HG02884 (cell line): ENCODE results near the gene TBCD.

ENCODE experiments used
- ATAC-seq: cut with Tn5 transposase; IDR thresholded peaks from one replicate; pipeline ENCODE4 v1.9.1; 2021; ENCODE audit warnings: mild to moderate bottlenecking, moderate library complexity; ENCODE audit not compliant: unreplicated experiment

The TBCD gene

DNA sequence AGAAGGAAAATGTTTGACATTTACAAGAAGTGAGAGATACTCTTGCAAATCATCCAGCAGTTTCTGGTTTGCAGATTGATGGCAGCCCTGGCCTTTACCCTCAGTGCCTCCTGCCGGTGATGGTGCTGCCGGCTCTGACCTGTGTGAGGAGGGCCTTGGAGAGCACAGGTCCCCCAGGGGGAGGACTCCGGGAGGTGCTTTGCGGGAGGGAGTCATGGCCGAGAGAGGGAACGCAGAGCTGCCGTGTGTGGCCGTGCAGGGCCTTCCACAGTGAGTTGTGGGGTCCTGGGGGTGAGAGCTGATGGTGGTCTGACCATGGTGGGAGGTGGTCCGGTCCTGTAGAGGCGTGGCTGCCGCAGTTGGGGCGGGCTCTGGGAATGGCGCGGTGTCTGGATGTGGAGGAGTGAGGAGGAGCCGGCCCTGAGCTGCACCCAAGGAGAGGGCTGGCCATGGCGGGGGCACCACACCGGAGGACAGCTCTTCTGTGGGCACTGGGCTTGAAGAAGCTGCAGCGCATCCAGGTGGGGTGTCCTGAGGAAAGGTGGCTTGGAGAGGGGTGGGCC, 116.0 kb downstream of the TBCD start:
- no peak for ATAC-seq

DNA sequence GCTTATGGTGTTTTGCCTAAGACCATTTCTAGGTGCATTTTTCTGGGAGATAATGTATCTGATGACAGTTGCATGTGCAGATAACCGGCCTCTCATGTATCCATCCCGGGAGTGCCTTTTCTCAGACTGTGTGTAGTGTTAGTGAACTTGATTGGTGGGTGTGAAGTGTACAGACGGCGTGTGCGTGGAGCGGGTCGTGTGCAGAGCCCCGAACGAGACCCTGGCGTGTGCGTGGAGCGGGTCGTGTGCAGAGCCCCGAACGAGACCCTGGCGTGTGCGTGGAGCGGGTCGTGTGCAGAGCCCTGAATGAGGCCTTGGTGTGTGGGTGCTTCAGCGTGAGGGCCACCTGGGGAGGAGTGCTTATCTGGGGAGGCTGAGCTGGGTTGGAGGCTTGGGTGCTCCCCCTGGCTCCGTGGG, 116.9 kb downstream of the TBCD start:
- no peak for ATAC-seq

DNA sequence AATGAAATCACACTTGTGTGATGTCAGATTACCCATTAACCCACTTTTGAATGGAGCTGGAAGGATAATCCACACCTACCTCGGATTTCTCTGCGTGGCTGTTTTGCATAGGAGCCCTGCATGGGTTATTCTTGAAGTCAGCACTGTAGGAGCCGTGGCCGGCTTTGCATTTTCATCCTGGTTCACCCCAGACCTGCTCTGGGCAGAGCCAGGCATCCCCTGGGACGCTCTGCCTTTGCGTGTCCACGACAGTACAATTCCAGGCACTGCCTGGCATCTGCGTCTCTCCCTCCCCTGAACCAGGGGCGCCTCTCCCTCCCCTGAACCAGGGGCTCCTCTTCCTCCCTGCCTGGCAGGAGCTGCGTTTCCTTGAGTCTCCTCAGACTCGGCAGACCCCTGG, 117.7 kb downstream of the TBCD start:
- no peak for ATAC-seq

DNA sequence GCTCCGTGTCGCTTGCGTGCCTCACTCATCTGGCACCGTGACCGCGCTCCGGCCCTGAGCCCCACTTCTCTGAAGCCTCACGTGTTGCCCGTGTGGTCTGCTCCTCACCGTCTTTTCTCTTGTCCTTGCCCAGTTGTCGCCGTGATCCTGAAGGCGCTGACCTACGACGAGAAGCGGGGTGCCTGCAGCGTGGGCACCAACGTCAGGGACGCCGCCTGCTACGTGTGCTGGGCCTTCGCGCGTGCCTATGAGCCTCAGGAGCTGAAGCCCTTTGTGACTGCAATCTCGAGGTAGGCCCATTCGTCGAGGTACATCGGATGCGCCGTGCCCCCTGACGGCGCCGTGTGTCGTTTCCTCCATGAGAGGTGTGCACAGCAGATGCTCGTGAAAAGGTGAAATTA, 118.2 kb downstream of the TBCD start:
- ATAC-seq = no peak

DNA sequence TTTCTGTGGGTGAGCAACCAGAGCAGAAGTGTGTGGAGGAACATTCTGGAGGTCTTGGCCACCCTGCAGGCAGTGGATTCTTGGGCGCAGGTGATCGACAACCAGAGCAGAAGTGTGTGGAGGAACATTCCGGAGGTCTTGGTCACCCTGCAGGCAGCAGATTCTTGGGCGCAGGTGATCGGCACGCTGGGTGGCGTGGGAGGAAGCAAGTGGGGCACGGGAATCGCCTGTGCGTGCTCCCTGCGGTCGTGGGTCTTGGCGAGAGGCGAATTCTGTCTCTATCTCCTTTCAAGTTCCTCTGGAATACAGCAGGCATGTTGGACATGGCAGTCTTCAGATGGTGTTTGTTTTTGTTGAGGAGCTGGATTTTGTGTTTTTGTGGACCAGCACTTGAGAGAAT, 118.7 kb downstream of the TBCD start:
- ATAC-seq = no peak

DNA sequence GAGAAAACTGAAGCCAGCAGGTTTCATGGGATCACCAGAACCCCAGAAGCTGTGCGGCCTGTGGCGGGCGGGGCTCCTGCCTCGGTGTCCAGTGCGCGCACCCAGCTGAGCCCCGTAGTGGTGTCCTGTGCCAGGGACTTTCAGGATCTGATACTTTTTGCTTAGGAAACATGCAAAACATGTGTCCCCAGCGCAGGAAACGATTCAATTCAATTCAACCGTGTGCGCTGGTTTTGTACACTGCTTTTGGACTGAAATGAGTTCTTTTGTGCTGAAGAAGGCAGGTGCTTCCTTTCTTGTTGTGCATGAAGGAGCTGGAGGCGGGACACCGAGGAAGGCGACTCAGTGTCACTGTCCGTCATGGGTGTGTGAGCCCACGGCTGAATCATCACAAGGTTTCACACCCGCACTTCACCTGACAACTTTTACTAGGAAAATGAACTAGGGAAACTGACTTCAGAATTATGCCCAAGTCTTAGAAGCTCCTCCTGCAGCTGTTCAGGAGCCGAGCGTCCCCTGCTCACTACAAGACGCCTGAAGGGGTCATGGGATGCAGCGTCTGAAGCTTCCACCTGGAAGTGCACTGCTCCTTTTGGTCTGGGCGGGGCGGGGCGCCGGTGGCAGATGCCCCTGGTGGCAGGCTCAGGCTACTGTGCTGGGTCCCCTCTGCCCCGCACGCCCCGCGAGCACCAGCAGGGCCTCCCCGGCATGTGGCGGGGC, 119.4 kb downstream of the TBCD start:
- peak; percentile 62 for ATAC-seq

DNA sequence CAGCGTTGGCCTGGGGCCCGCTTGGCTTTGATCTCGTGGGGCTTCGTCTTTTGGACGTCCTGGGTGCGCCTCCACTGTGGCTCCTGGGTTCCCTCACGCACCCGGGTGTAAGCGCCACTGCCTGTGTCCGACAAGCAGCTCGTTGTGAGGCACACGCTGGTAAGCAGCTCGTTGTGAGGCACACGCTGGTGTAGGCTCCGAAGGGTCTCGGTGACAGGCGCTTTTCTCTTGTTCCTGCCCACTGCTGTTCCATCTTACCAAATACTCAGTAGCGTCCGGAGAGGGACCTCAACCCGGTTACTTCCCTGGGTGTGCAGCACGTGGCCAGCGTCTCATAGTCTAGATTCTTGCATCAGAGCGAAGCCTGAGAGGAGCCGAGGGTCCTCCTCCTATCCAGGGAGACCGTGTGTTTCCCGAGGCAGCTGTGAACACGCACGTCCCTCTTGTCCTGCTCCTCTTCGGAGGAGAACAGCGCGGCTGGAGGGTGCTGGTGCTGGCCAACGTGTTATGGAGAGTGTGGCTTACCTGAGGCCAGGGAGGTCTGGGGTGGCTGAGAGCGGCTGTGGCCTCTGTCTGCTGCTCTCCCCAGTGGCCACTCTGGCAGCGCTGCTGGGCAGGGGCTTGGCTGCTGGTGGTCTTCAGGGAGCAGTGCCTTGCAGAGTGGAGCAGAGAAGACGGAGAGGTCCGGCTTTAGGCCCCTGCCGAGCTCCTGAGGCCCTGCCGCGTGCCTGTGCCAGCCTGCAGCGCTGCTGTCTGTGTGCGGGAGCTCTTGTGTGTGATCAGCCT, 120.1 kb downstream of the TBCD start:
- ATAC-seq = no peak

DNA sequence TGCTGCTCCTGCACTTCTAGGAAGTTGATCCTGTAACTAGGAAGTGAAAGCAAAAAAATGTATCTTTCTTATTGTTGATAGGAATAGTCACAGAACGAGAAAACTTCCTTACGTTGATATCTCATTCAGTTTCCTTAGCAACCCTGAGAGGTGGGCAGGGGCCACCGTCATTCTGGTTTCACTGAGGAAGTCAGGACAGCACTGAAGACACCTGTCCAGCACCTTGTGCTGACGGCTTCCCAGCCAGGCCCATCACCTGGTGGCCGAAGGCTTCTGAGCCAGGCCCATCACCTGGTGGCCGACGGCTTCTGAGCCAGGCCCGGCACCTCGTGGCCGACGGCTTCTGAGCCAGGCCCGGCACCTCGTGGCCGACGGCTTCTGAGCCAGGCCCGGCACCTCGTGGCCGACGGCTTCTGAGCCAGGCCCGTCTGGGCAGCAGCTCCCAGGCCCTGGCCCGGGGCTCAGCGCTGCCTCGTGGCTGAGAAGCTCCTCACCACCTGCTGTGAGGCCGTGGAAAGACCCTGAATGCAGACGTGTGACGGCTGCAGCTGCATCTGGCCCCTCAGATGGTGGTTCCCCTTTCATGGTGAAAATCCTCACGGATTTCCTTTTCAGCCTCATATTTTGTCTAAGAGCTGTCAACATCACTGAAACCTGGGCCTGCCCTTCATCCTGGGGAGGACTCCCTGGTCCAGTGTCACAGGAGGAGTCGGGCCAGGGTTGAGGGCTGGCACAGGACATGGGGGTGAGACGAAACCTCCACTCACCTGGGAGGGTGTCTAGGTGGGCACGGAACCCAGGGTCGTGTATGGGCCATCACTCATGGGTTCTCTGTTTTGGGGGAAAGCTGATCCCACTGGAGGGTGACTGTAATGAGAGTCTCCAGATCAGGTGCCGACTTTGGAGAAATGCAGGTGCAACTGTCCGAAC, 121.0 kb downstream of the TBCD start:
- no peak for ATAC-seq

DNA sequence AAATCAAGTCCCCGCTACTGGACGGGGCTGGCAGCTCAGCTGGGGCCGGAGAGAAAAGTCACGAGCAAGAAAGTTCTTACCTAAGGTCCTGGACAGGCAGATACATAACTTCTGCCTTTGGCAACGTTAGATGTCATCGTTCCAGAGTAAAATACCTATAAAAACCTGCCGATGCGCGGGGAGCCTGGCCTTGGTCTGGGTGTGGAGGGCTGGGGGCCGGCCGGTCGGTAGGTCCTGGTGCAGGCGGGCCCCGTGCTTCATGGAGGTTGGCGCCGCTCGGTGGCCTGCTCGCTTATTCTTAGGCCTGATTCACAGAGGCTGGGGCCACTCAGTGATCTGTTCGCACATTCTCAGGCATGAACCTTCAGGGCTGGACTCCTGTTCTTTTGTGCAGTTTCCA, 121.7 kb downstream of the TBCD start:
- no peak for ATAC-seq

DNA sequence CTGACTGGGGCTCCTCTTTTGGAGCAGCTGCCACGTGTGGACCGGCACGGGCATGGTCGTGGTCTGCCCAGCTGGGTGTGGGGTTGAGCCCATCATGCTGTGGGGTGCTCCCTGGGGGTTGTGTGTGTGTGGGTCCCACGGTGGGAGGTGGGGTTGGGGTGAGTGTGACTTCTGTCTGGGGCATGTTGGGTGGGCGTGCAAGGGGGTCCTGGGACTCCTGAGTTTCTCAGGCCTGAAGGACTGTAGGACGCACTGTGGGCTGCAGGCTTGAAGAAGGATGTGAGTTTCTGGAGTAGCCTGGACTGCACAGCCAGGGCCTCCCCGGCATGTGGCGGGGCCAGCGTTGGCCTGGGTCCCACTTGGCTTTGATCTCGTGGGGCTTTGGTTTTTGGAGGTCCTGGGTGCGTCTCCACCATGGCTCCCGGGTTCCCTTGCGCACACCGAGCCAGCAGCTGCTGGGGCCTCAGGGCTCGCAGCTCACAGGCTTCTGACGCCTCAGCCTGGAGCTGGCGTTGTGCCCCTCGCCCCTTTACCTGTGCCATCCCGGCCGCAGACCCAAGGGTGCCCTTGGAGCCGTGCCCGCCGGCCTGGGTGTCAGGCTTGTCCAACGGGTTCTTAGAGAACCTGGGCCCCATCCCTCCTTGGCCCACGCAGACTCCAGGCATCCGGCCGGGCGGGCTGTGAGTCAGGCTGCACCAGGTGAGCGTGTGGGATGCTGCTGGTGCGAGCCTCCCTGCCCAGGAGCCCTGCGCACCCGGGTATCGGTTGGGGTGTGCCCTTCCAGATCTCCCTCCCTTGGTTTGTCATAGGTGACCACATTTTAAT, 122.4 kb downstream of the TBCD start:
- ATAC-seq = no peak

DNA sequence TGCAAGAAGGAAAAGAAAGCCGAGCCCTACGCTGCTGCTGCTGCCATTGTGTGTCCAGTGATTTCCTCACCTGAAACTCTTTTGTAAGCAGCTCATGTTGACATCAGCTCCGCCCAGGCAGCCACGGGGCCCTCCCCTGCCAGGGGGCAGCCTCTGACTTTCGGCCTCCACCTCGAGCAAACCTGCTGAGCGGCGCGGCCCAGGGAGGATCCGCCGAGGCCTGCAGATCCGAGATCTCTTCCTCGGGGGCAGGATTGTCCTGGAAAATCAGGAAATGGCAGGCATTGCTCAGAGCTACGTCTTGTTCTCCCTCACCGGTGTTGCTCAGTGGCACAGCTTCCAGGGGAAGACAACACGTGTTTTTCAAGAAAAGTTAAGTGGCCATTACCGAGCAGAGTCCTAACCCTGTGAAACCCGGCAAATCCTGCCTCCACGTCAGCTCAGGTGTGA, 123.6 kb downstream of the TBCD start:
- ATAC-seq = no peak

DNA sequence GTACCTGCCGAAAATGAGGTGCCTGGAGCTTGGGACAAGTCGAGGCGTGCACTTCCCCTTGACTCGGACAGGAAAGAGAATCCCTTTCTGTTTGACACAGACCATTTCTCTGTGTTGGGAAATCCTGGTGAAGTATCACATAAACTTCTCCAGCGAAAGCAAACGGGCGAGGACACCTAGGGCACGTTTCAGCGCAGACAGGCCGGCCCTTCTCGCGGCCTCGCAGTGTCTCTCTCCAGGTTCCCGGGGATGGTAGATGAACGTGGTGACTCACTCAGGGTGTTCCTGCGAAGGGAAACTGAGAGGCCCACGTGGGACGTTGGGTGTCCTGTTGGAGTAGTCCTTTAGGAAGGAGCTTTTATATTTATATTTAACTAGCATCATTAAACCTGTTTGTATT, 124.3 kb downstream of the TBCD start:
- ATAC-seq = no peak

DNA sequence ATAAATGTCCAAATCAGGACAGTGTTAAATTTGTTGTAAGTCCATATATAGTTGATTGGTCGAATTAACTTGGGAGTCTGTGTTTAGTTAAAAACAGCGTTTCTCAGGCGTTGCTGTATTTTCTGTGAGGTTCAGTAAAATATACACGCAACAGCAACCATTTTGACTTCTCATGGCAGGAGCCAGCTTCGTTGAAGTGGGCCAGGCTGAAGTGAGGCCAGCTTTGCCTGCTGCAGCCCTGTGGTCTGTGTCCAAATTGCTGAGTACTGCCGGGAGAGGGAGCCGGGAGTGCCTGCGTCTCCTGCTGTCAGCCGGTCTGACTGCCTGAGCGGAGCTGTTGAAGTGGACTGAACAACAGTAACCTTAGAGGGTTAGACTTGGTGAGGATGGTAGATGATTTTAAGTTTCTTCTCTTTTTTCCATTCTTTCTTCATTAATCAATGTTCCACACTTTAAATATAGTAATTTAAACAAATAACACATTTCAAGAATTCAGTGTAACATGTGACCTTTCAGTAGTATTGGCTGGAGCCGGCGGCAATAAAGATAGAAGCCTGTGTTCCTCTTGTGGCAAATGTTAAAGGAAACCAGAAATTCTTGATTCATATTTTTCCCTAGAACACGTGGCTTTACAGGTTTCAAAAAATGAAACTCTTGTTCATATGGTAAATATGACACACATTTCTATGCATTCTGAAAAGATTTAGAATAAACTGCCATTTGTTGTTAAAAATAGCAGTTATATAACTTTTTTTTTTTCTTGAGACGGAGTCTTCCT, 124.9 kb downstream of the TBCD start:
- ATAC-seq = no peak

DNA sequence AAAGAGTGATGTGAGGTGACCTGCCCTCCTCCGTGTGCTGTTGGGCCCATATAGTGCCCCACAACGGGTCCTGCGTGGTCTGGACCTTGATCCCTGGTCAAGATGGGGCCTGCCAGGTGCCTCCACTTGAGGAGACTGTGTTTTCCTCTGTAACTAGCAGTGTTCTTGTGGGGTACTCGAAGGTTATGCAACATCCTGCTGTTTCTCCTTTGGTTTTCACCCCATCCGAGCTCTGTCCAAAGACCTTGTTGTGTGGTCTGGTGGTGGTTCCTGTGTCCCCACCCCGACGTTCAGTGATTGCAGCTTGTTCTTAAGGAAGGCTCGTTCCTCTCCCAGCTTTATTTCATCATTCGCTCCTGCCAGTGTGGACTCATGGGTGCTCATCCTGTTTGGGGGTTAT, 126.7 kb downstream of the TBCD start:
- no peak for ATAC-seq

DNA sequence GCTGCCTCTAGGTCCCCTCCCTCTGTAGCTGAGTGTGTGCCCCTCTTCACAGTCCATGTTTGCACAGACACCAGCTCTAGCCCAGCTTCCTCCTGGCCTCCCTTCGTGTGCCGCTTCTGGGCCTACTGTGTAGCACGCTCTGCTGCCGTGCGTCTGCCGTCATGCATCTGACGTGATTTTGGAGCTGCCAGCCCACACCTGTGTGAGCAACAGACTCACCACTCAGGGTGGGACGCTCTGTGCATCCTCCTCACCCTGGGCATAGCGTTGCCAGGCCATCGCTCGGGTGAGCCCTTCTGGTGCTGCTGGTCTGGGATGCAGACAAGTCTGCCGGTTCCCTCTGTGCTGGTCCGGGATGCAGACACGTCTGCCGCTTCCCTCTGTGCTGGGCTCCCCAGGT, 127.4 kb downstream of the TBCD start:
- no peak for ATAC-seq

DNA sequence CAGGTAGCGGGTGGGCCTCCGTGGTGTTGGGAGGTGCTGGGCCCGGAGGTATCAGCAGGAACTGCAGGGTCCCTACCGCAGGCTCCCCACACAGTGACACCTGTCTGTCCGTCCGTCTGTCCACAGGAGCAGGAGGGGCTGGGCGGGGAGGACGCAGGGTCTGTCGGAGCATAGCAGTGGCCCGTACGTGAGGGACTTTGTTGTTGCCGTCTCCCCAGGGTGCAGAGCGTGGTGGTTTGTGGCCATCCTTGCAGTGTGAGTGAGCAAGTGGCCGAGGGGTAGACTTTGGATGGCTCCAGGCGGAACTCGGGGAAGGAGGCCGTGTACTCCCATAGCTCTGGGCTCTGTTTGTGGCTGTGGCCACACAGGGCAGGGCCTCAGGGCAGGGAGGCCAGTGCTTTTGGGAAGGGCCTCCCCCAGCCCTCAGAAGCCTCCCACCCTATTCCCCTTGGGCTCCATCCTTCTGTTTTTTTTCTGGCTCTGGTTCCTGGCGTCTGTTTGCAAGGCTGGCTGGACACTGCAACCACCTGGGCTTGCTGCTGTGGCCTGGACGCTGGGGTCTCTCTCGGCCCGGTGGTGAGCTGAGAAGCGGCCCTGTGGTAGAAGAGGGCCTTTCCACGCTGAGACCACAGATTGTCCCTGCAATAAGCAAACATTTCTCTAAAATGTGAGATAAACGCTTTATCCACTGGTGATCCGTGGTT, 128.9 kb downstream of the TBCD start:
- no peak for ATAC-seq

DNA sequence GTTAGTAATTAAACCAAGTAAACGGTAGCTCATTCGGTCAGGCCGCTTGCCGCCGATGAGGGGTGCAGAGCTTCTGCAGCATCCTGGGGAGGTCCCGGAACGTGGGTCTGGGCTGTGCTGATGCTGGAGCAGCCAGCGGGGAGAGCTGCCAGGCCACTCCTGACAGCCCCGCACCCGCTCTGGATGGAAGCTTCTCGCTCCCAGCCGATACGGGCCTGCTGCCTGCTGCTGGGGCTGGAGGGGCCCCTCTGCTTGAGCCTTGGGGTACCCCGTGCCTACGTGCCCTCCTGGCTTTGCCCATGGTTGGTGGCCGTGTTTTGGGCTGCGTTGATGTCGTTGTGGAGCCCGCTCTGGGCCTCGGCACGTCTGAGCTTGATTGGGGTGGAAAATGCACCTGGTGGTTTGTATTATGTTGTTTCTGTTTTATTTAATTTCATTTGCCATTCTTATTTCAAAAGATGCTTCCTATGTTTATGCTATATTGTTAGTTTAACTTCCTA, 129.5 kb downstream of the TBCD start:
- no peak for ATAC-seq

DNA sequence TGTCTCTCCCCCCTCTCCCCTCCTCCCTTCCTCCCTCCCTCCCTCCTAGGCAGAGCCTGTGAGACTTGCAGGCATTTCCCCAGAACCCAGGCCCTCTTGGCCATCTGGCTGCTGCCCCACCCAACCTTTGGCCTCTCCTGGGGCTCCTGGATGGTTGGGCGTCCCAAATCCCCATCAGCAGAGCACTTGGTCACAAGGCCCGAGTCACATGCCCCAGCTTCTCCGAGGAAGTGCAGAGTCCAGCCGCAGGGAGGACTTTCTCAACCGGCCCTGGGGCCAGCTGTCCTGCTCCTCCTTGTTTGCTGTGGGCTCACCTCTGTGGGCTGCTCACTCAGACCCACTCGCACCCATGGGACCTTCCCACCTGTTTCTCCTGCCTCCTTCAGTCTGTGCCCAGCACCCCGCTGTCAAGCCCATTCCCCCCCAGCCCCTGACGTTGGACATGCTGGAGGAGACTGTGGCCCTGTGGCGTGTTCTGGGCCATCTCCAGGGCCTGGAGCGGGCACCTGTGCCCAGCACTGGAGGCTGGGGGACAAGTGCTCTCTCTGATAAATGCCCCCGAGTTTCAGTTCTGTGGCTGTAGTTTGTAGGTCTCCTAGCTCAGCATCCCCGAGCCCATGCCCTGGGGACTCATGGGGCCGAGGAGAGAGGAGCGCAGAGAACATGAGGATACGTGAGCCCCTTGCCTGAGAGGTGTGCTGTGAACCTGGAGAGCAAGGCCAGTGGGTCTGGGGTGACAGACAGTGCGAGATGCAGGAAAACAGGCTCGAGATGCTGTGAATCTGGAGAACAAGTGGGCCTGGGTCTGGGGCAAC, 130.2 kb downstream of the TBCD start:
- ATAC-seq = no peak
